Measurements from ENCODE around the gene FBXL5. TPM values are rescaled to one million over a fixed set of nuclear protein-coding genes. Genes with fewer than 3 reads are reported as not detected.

FBXL5 gene
- total RNA-seq, 2 experiments from 2014 or later: 43.5 to 102 TPM

- POLR2A ChIA-PET: no interaction called here
Measured at GRCh38 chr4:15584785-15585184, 70.4 kb downstream of the FBXL5 start.

GRCh38 chr4:15577508-15577907 is 77.6 kb downstream of the FBXL5 start:
- Histone ChIP-seq H3K9me3 (ENCODE audit: low read length) (no peaks in the 10 kb centered on the region), H3K4me2 (ENCODE audit: low read length) (no peak overlapping the region), H3K4me3 (ENCODE audit: low read depth, low read length, poor library complexity, severe bottlenecking) (no peak overlapping the region), H4K20me1 (ENCODE audit: insufficient read depth, low read length) (no peaks in the 10 kb centered on the region), H3K36me3 (ENCODE audit: insufficient read depth, low read length) (no peaks in the 10 kb centered on the region), H3K79me2 (ENCODE audit: insufficient read depth, low read depth, low read length) (no peaks in the 10 kb centered on the region), H3K9me2 (ENCODE audit: insufficient read depth, low read length) (no peaks in the 10 kb centered on the region), H2AFZ (ENCODE audit: low read length) (no peak overlapping the region), H3K4me1 (ENCODE audit: insufficient read depth, low read length, poor library complexity, severe bottlenecking) (no peaks in the 10 kb centered on the region), H3K27ac (ENCODE audit: low read depth, low read length, poor library complexity, severe bottlenecking) (no peak overlapping the region)
- ChIA-PET CTCF (ENCODE audit: unreplicated experiment) (no interaction called here), POLR2A (interaction anchor here (0.6 kb wide), 1 partner anchor 42 kb away, joined by 3 read pairs; no protein-coding TSS in a partner anchor)
- TF ChIP-seq CTCF (conservative IDR thresholded peaks at IDR 0.05; ENCODE audit: low read length) (no peak), EZH2phosphoT487 (IDR thresholded peaks at IDR 0.05; ENCODE audit: borderline replicate concordance, low read depth, low read length) (no peak)
- no peak for DNase-seq (ENCODE audit: low spot score)
- no TSS peak for BruUV-seq (replicated peaks)
- intact Hi-C loops (cut with micrococcal nuclease; ENCODE audit: unreplicated experiment): no loop called here

More at GRCh38 chr4:15584785-15585184, 70.4 kb downstream of the FBXL5 start:
- DNase-seq (ENCODE audit: low spot score): no peak
- intact Hi-C loops (cut with micrococcal nuclease; ENCODE audit: unreplicated experiment): no loop called here
- H3K27ac ChIP-seq (ENCODE audit: low read depth, low read length, poor library complexity, severe bottlenecking): no peak overlapping the region
- H2AFZ ChIP-seq (ENCODE audit: low read length): no peak overlapping the region
- H3K4me3 ChIP-seq (ENCODE audit: low read depth, low read length, poor library complexity, severe bottlenecking): no peak overlapping the region
- no TSS peak for BruUV-seq (replicated peaks)
- CTCF ChIA-PET (ENCODE audit: unreplicated experiment): no interaction called here
- H3K79me2 ChIP-seq (ENCODE audit: insufficient read depth, low read depth, low read length): no peaks in the 10 kb centered on the region
- no peak overlapping the region for H3K4me2 ChIP-seq (ENCODE audit: low read length)
- no peaks in the 10 kb centered on the region for H3K9me2 ChIP-seq (ENCODE audit: insufficient read depth, low read length)
- no peaks in the 10 kb centered on the region for H3K9me3 ChIP-seq (ENCODE audit: low read length)
- H3K36me3 ChIP-seq (ENCODE audit: insufficient read depth, low read length): no peaks in the 10 kb centered on the region
- no peaks in the 10 kb centered on the region for H4K20me1 ChIP-seq (ENCODE audit: insufficient read depth, low read length)
- no peak for TF ChIP-seq EZH2phosphoT487 (IDR thresholded peaks at IDR 0.05; ENCODE audit: borderline replicate concordance, low read depth, low read length)
- no peak for TF ChIP-seq CTCF (conservative IDR thresholded peaks at IDR 0.05; ENCODE audit: low read length)
- H3K4me1 ChIP-seq (ENCODE audit: insufficient read depth, low read length, poor library complexity, severe bottlenecking): no peaks in the 10 kb centered on the region

- Histone ChIP-seq H3K4me1 (ENCODE audit: insufficient read depth, low read length, poor library complexity, severe bottlenecking) (no peaks in the 10 kb centered on the region), H4K20me1 (ENCODE audit: insufficient read depth, low read length) (no peaks in the 10 kb centered on the region), H3K27ac (ENCODE audit: low read depth, low read length, poor library complexity, severe bottlenecking) (no peak overlapping the region), H2AFZ (ENCODE audit: low read length) (no peak overlapping the region), H3K9me3 (ENCODE audit: low read length) (no peaks in the 10 kb centered on the region), H3K79me2 (ENCODE audit: insufficient read depth, low read depth, low read length) (no peaks in the 10 kb centered on the region), H3K4me2 (ENCODE audit: low read length) (no peak overlapping the region), H3K36me3 (ENCODE audit: insufficient read depth, low read length) (no peaks in the 10 kb centered on the region), H3K4me3 (ENCODE audit: low read depth, low read length, poor library complexity, severe bottlenecking) (no peak overlapping the region), H3K9me2 (ENCODE audit: insufficient read depth, low read length) (no peaks in the 10 kb centered on the region)
- BruUV-seq (replicated peaks): no TSS peak
- ChIA-PET POLR2A (no interaction called here), CTCF (ENCODE audit: unreplicated experiment) (no interaction called here)
- TF ChIP-seq EZH2phosphoT487 (IDR thresholded peaks at IDR 0.05; ENCODE audit: borderline replicate concordance, low read depth, low read length) (no peak), CTCF (conservative IDR thresholded peaks at IDR 0.05; ENCODE audit: low read length) (no peak)
- no peak for DNase-seq (ENCODE audit: low spot score)
- intact Hi-C loops (cut with micrococcal nuclease; ENCODE audit: unreplicated experiment): no loop called here
Measured at GRCh38 chr4:15575966-15576365, 79.2 kb downstream of the FBXL5 start.
